ENCODE data around the gene PDGFD.
"Not testable (repeated sequence)": the region's sequence is repeated elsewhere in the genome, so short reads cannot be mapped to it uniquely, and the experiment has no call there.

PDGFD gene

DNA sequence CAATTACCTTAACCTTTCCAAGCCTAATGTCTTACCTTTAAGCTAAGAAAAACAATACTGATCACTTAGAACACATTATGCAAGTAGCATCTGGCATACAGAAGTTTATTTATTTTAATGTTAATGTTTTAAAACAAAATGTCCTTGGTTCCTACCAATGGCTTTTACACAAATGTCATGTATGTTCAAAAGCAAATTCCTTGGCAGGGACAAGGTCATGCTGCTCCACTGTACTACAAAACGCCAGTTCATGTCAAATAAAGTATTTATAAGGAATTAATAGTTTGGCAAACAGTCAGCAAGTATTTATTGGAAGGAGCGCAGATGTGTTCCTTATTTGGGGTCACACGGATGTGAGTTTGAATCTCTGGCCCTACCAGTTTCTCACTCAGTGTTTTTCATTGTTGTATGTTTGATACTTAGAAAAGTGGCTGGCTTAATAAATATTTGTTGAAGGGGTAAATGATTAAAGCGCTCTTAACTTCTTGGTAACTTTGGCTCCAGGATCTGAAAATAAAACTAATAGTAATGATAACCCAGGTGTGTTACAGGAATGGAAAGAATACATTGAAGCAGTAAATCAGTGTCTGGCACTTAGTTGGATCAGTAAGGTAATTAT, 108.9 kb downstream of the PDGFD start:
- Histone ChIP-seq H3K9me3 (ENCODE audit: severe bottlenecking) (no peaks in the 10 kb centered on the region), H3K36me3 (no peaks in the 10 kb centered on the region), H3K4me3 (ENCODE audit: low read depth, low read length) (no peak overlapping the region), H3K27ac (no peak overlapping the region), H3K27me3 (ENCODE audit: insufficient read depth, low read depth, severe bottlenecking) (no peaks in the 10 kb centered on the region)
- TF ChIP-seq CTCF (IDR thresholded peaks at IDR 0.05; ENCODE audit: low read depth, low read length), result no peak
- DNase-seq, result no peak

DNA sequence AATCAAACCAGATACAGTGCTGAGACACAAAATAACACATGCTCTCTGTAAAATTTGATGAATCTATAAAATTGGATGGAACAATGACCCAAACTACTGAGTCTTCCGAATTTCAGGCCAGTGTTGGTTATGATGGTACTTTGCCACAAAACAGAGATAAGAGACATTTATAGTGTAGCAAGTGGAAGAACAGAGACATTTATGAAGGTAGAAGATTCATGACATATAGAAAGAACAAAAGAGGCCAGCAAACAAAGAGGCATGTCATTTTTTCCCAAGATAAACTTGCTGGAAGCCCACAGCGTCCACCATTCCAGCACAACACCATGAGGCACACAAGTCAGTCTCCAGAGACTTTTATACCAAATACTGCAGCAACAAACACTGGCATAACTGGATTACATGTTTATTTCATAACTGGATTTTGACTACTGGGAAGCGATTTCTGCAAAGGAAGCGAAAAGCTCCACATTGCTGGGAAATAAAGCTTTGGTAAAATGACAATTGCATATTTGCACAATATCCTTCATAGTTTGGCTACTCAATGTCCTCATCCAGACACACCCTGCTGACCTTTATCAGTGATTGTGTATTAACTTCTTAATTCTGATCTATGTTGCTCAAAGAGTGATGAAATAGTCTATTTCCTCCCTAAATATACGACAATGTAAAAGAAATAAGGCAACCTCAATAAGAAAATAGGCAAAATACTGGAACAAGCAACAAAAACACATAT, 110.0 kb downstream of the PDGFD start:
- no peak overlapping the region for H3K4me3 ChIP-seq (ENCODE audit: low read depth, low read length)
- H3K27me3 ChIP-seq (ENCODE audit: insufficient read depth, low read depth, severe bottlenecking), result no peaks in the 10 kb centered on the region
- no peak for TF ChIP-seq CTCF (IDR thresholded peaks at IDR 0.05; ENCODE audit: low read depth, low read length)
- H3K27ac ChIP-seq, result no peak overlapping the region
- no peaks in the 10 kb centered on the region for H3K9me3 ChIP-seq (ENCODE audit: severe bottlenecking)
- DNase-seq, result no peak
- no peaks in the 10 kb centered on the region for H3K36me3 ChIP-seq

- H3K27me3 ChIP-seq (ENCODE audit: insufficient read depth, low read depth, severe bottlenecking), result no peaks in the 10 kb centered on the region
- TF ChIP-seq CTCF (IDR thresholded peaks at IDR 0.05; ENCODE audit: low read depth, low read length), result no peak
- H3K4me3 ChIP-seq (ENCODE audit: low read depth, low read length), result no peak overlapping the region
- H3K9me3 ChIP-seq (ENCODE audit: severe bottlenecking), result no peaks in the 10 kb centered on the region
- DNase-seq, result no peak
- H3K36me3 ChIP-seq, result no peaks in the 10 kb centered on the region
- H3K27ac ChIP-seq, result no peak overlapping the region
Observed at GRCh38 chr11:104051778-104052177, 112.2 kb downstream of the PDGFD start.

GRCh38 chr11:104049116-104049515, 114.8 kb downstream of the PDGFD start:
- no peak for DNase-seq
- Histone ChIP-seq H3K36me3 (no peaks in the 10 kb centered on the region), H3K27ac (no peak overlapping the region), H3K9me3 (ENCODE audit: severe bottlenecking) (no peaks in the 10 kb centered on the region), H3K27me3 (ENCODE audit: insufficient read depth, low read depth, severe bottlenecking) (no peaks in the 10 kb centered on the region), H3K4me3 (ENCODE audit: low read depth, low read length) (no peak overlapping the region)
- no peak for TF ChIP-seq CTCF (IDR thresholded peaks at IDR 0.05; ENCODE audit: low read depth, low read length)

GRCh38 chr11:104046858-104047257, 117.1 kb downstream of the PDGFD start:
- not testable (repeated sequence) for H3K36me3 ChIP-seq; H3K9me3 ChIP-seq (ENCODE audit: severe bottlenecking); H3K4me3 ChIP-seq (ENCODE audit: low read depth, low read length)

GRCh38 chr11:104046331-104046730, 117.6 kb downstream of the PDGFD start:
- no peaks in the 10 kb centered on the region for H3K36me3 ChIP-seq
- H3K4me3 ChIP-seq (ENCODE audit: low read depth, low read length), result no peak overlapping the region
- no peak for TF ChIP-seq CTCF (IDR thresholded peaks at IDR 0.05; ENCODE audit: low read depth, low read length)
- no peaks in the 10 kb centered on the region for H3K27me3 ChIP-seq (ENCODE audit: insufficient read depth, low read depth, severe bottlenecking)
- H3K9me3 ChIP-seq (ENCODE audit: severe bottlenecking), result no peaks in the 10 kb centered on the region
- no peak overlapping the region for H3K27ac ChIP-seq
- DNase-seq, result no peak

More at GRCh38 chr11:104046858-104047257, 117.1 kb downstream of the PDGFD start:
- not testable (repeated sequence) for DNase-seq; H3K27me3 ChIP-seq (ENCODE audit: insufficient read depth, low read depth, severe bottlenecking); H3K27ac ChIP-seq

All from WERI-Rb-1 (cell line).